ELR (cell line): ENCODE measurements around the gene SLCO1B3.
"Not testable (repeated sequence)": the region's sequence is repeated elsewhere in the genome, so short reads cannot be mapped to it uniquely, and the experiment has no call there.

ENCODE experiments used
- DNase-seq: peaks from one replicate; pipeline ENCODE4 v3.0.0-alpha.2; 2015; ENCODE audit warnings: low read depth

The SLCO1B3 gene

GRCh38 chr12:20810487-20810886 lies at the start of gene SLCO1B3:
SLCO1B3 (plus strand) TSS chr12:20810705; CDS start chr12:20815739, 5,034 bp downstream.
- no peak for DNase-seq

- DNase-seq = no peak
These were observed 33.1 kb upstream of the SLCO1B3 start for GRCh38 chr12:20777420-20777819.

GRCh38 chr12:20778969-20779368 lies 31.5 kb upstream of the SLCO1B3 start:
- DNase-seq = no peak

- DNase-seq = not testable (repeated sequence)
These were observed 30.5 kb upstream of the SLCO1B3 start for GRCh38 chr12:20779971-20780370.

- not testable (repeated sequence) for DNase-seq
These were observed 26.6 kb upstream of the SLCO1B3 start for GRCh38 chr12:20783796-20784357.

- DNase-seq = no peak
These were observed 17.5 kb upstream of the SLCO1B3 start for GRCh38 chr12:20792971-20793370.

- peak; percentile 4 for DNase-seq
These were observed 12.0 kb upstream of the SLCO1B3 start for GRCh38 chr12:20798554-20798953.

- no peak for DNase-seq
These were observed 10.3 kb upstream of the SLCO1B3 start for GRCh38 chr12:20800160-20800559.

- DNase-seq = no peak
These were observed 9.5 kb upstream of the SLCO1B3 start for GRCh38 chr12:20801035-20801434.

- no peak for DNase-seq
These were observed 4.6 kb upstream of the SLCO1B3 start for GRCh38 chr12:20805921-20806320.

GRCh38 chr12:20807192-20808080 lies 3.1 kb upstream of the SLCO1B3 start:
- DNase-seq = no peak

GRCh38 chr12:20808521-20808920 lies 2.0 kb upstream of the SLCO1B3 start:
- no peak for DNase-seq

- DNase-seq = no peak
These were observed 5.1 kb downstream of the SLCO1B3 start for GRCh38 chr12:20815574-20815973.

GRCh38 chr12:20822415-20822814 lies 11.9 kb downstream of the SLCO1B3 start:
- no peak for DNase-seq

GRCh38 chr12:20822925-20823324 lies 12.4 kb downstream of the SLCO1B3 start:
- no peak for DNase-seq

GRCh38 chr12:20829919-20830318 lies 19.4 kb downstream of the SLCO1B3 start:
- no peak for DNase-seq

GRCh38 chr12:20830456-20830855 lies 20.0 kb downstream of the SLCO1B3 start:
- DNase-seq = no peak

- no peak for DNase-seq
These were observed 22.4 kb downstream of the SLCO1B3 start for GRCh38 chr12:20832911-20833310.

GRCh38 chr12:20852649-20853048 lies 42.1 kb downstream of the SLCO1B3 start:
- no peak for DNase-seq

- no peak for DNase-seq
These were observed 52.6 kb downstream of the SLCO1B3 start for GRCh38 chr12:20863056-20863455.

- peak; percentile 1 for DNase-seq
These were observed 55.4 kb downstream of the SLCO1B3 start for GRCh38 chr12:20865873-20866272.

- DNase-seq = no peak
These were observed 57.8 kb downstream of the SLCO1B3 start for GRCh38 chr12:20868277-20868676.

GRCh38 chr12:20883288-20883687 lies 72.8 kb downstream of the SLCO1B3 start:
- DNase-seq = no peak

- DNase-seq = no peak
These were observed 74.6 kb downstream of the SLCO1B3 start for GRCh38 chr12:20885116-20885515.
